Measurements from ENCODE around the gene GALNT6.

GRCh38 chr12:51374856-51375255 lies 16.4 kb downstream of the GALNT6 start:
- TF ChIP-seq, protein P1, sequence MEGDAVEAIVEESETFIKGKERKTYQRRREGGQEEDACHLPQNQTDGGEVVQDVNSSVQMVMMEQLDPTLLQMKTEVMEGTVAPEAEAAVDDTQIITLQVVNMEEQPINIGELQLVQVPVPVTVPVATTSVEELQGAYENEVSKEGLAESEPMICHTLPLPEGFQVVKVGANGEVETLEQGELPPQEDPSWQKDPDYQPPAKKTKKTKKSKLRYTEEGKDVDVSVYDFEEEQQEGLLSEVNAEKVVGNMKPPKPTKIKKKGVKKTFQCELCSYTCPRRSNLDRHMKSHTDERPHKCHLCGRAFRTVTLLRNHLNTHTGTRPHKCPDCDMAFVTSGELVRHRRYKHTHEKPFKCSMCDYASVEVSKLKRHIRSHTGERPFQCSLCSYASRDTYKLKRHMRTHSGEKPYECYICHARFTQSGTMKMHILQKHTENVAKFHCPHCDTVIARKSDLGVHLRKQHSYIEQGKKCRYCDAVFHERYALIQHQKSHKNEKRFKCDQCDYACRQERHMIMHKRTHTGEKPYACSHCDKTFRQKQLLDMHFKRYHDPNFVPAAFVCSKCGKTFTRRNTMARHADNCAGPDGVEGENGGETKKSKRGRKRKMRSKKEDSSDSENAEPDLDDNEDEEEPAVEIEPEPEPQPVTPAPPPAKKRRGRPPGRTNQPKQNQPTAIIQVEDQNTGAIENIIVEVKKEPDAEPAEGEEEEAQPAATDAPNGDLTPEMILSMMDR (IDR thresholded peaks at IDR 0.05; ENCODE audit: extremely low read depth in 1 of 2, insufficient read depth in 1 of 2, low read depth in 1 of 2, low read length in 2 of 2): no peak
- TF ChIP-seq POLR2A (IDR thresholded peaks at IDR 0.05; ENCODE audit: low read depth, low read length): no peak
- no peak for TF ChIP-seq POLR2AphosphoS5 (IDR thresholded peaks at IDR 0.05; ENCODE audit: insufficient read depth, low read depth, low read length)
